Fibroblast of the aortic adventitia (primary cell): ENCODE measurements around the gene RPL13. TPM values are rescaled to one million over a fixed set of nuclear protein-coding genes. Genes with fewer than 3 reads are reported as not detected.

Experiments used
- DNase-seq: peaks from one replicate; pipeline ENCODE4 v3.0.0-alpha.2; 2010; ENCODE audit warnings: low read depth
- H3K4me3 ChIP-seq: 2 replicates; pipeline ENCODE4 v1.5.1; 2011; ENCODE audit warnings: low read depth, mild to moderate bottlenecking, control low read depth, low read length, moderate library complexity
- CTCF ChIP-seq: IDR thresholded peaks from 2 replicates; pipeline ENCODE4 v1.5.1; 2011; ENCODE audit warnings: mild to moderate bottlenecking, low read length, control low read depth, inconsistent platforms; ENCODE audit not compliant: insufficient read depth
- total RNA-seq: library from RNA; depleted of rRNA; stranded (reverse); fragments of >200 nt; gene quantifications from 2 replicates; pipeline ENCODE4 v1.2.3, GENCODE V29; 2012; ENCODE audit warnings: low replicate concordance

The RPL13 gene
- total RNA-seq, 1 donor: 3,366 TPM

DNA sequence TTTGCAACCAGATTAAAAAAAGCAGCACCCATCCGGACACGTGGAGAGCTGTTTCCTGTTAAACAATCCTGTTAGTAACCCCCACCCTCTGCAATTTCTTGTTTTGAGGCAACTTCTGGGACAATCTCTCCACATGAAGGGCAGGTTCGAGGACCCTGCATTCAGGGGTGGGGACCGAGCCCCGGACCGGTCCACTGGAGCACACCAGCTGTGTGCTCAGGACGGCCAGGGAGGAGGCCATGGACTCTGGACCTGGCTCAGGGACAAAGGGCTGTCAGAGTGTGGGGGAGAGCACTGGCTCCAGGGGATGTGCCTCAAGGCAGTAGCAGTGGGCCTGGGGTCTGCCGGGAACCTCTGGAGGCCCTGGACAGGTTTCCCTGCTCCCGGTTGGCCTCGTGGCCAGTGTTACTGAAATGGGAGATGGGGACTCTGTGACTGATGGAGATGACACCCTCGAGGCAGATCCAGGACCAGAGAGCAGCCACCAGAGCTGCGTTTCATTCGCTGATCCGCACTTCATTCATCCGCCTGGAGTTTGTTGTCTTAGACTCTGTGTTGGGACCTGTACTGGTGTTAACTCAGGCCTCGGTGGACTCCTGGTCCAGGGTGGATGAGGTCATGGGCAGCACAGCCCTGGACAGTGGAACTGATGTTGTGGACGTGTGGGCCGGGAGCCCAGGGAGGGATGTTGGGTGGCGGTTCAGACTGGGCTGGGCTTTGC, 12.2 kb downstream of the RPL13 start:
- no peak for TF ChIP-seq CTCF
- no peak for DNase-seq
- H3K4me3 ChIP-seq: no peak overlapping the region

DNA sequence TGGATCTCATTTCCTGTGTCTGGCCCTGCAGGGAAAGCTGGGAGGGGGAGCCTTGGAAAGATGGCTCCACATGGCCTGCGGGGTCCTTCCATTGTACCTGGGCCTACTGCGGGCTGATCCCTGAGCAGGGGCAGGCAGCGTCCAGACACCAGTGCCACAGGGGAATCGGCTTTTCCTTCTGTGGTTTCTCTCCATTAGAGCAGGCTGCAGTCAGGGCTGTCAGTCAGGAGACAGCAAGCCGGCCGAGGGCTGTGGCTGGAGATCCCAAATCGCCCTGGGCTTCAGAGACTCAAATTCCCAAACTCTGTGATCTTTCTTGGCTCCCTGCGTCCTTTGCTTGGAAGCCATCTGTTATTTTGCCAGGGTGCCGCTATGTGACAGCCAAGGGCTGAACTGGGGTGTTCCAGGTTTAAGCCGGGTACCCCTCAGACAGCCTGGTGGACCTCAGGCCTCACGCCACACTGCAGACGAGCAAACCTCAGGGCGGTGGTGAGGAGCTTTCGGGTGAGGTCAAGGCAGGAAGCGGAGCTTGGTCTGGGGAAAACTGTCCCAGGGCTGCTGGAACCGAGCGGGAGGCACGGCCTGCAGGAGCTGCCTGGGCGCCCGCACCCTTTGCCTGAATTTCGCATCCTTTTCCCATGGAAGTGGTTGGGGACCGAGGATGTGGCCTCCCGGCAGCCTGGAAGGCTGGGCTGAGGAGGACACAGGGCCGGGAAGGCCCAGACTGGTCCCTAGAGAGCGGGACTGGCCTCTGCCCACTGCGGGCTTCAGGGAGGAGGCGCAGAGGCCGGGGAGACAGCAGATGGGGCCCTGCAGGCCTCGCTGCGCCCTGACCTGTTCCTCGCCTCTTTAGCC, 13.6 kb downstream of the RPL13 start:
- DNase-seq: no peak
- no peak for TF ChIP-seq CTCF
- H3K4me3 ChIP-seq: no peak overlapping the region

DNA sequence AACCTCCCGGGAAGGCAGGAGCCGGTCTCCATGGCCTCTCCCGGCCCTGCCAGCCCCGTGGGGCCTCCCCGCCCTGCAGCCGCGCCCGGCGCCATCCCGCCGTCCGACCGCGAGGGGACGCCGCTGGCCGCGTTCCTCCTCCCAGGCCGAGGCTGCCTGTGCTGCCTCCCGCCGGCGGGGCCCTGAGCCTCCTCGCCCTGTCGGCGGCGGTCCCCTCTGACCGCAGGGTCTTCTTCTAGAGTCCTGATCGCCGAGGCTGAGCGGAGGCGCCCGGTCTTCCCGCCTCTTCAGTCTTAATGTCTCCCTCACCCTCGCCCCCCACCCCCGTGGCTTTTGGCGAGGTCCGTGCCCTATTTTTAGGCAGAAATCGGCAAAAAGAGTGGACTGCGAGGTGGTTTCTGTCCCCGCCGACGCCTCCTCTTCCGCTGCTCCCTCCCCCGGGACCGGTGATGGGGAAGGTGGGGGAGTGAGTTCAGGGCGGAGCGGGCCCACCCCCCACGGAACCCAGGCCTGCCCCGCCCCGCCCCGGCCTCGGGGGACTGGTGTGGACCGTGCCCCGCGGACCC, 14.3 kb downstream of the RPL13 start:
- H3K4me3 ChIP-seq: peak overlapping the region; percentile 51
- TF ChIP-seq CTCF: peak; percentile 57
- DNase-seq: peak; percentile 65

DNA sequence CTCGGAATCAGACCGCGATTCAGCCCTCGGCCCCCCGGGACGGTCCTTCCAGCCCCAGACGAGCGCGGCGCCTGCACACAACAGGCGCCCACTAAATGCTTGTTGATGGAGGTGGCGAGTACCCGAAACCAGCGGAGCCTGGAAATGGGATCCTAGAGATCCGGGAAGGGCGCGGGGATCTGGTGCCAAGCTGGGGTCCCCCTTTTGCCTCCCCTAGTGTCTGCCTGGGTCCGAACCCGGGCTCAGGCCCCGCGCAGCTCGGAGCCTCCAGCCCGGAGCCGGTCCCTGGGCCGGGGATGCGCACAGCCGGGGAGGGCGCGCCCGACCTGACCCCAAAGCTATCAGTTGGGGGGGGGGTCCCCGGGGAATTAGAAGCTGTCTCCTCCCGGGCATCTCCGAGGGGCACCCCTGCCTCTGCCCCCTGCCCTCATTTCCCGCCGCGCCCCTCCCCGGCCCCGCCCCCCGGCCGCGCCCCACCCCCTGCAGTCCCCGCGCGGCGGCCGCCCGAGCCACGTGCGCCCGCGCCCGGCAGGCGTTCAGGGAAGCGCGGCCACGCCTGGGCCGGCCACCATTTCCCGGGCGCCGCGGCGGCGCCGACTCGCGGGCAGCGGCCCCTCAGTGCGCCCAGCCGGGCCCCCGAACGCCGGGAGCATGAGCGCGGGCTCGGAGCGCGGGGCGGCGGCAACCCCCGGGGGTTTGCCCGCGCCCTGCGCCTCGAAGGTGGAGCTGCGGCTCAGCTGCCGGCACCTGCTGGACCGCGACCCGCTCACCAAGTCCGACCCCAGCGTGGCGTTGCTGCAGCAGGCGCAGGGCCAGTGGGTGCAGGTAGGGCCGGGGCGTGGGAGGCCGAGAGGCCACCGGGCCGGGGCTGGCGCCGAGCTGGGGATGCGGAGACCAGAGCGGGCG, 15.0 kb downstream of the RPL13 start, which contains the start of gene CPNE7:
Gene CPNE7 (plus strand): TSS at position 512 of the 906 bp plus-strand sequence. CDS start 140 bp downstream, at position 652.
- H3K4me3 ChIP-seq: peak within 1 kb of the TSS; percentile 68
- DNase-seq: no peak
- no peak for TF ChIP-seq CTCF

GRCh38 chr16:89576153-89577054, 15.9 kb downstream of the RPL13 start:
- no peak for TF ChIP-seq CTCF
- H3K4me3 ChIP-seq: peak overlapping the region; percentile 68

More at GRCh38 chr16:89576153-89577054, 15.9 kb downstream of the RPL13 start:
- DNase-seq: no peak
